ENCODE data around the gene ARL4C.

ARL4C gene

GRCh38 chr2:234497594-234498235 is 834 bp upstream of the ARL4C start:
- DNase-seq: no peak

GRCh38 chr2:234496055-234496834 is 636 bp downstream of the ARL4C start:
- DNase-seq: peak; percentile 50

- DNase-seq: peak; percentile 23
These were observed 1.4 kb downstream of the ARL4C start for GRCh38 chr2:234495251-234496054.

GRCh38 chr2:234494361-234495250 is 2.3 kb downstream of the ARL4C start:
- peak; percentile 72 for DNase-seq

GRCh38 chr2:234493796-234494195 is 3.1 kb downstream of the ARL4C start:
- DNase-seq: no peak

- DNase-seq: no peak
These were observed 4.0 kb downstream of the ARL4C start for GRCh38 chr2:234492717-234493485.

GRCh38 chr2:234491897-234492296 is 5.0 kb downstream of the ARL4C start:
- DNase-seq: no peak

GRCh38 chr2:234491281-234491680 is 5.6 kb downstream of the ARL4C start:
- DNase-seq: no peak

- no peak for DNase-seq
These were observed 6.4 kb downstream of the ARL4C start for GRCh38 chr2:234490271-234491091.

- no peak for DNase-seq
These were observed 7.9 kb downstream of the ARL4C start for GRCh38 chr2:234488913-234489451.

- DNase-seq: no peak
These were observed 8.4 kb downstream of the ARL4C start for GRCh38 chr2:234488486-234488885.

- DNase-seq: no peak
These were observed 9.5 kb downstream of the ARL4C start for GRCh38 chr2:234487356-234487755.

GRCh38 chr2:234483568-234484251 is 13.2 kb downstream of the ARL4C start:
- no peak for DNase-seq

- no peak for DNase-seq
These were observed 15.6 kb downstream of the ARL4C start for GRCh38 chr2:234481301-234481700.

- DNase-seq: no peak
These were observed 16.5 kb downstream of the ARL4C start for GRCh38 chr2:234480337-234480736.

GRCh38 chr2:234479465-234479864 is 17.4 kb downstream of the ARL4C start:
- no peak for DNase-seq

GRCh38 chr2:234478121-234478858 is 18.6 kb downstream of the ARL4C start:
- DNase-seq: no peak

- DNase-seq: no peak
These were observed 20.1 kb downstream of the ARL4C start for GRCh38 chr2:234476766-234477165.

- no peak for DNase-seq
These were observed 22.2 kb downstream of the ARL4C start for GRCh38 chr2:234474654-234475053.
